Heart right ventricle (tissue), 16 donors: ENCODE results near the gene SNRNP200. TPM values are rescaled to one million over a fixed set of nuclear protein-coding genes. Genes with fewer than 3 reads are reported as not detected.

Experiments used
- ATAC-seq, 8 donors: fragments of 200-7000 bp; cut with Tn5 transposase; one replicate each; pipeline ENCODE4 v1.9.1; 2020; ENCODE audit warnings: mild to moderate bottlenecking in 8 of 8, moderate library complexity in 8 of 8, moderate number of reproducible peaks in 1 of 8
- DNase-seq, 2 donors: peaks; one replicate each; pipeline ENCODE4 v3.0.0-alpha.2; 2020
- H3K27ac ChIP-seq, 10 donors: fragments of 200-600 bp; sonication (generic) in 2 of 10; one replicate each; pipeline versions ENCODE4 v1.5.0 to v1.8.0; 2020 to 2022; ENCODE audit warnings: mild to moderate bottlenecking in 3 of 10
- H3K27me3 ChIP-seq, 7 donors: fragments of 200-600 bp; one replicate each; pipeline ENCODE4 v1.8.0; 2021 to 2022; ENCODE audit warnings: mild to moderate bottlenecking in 2 of 7
- H3K36me3 ChIP-seq, 9 donors: fragments of 200-600 bp; sonication (generic) in 1 of 9; one replicate each; pipeline versions ENCODE4 v1.5.0 to v1.8.0; 2020 to 2022; ENCODE audit warnings: mild to moderate bottlenecking in 2 of 9
- H3K4me1 ChIP-seq, 9 donors: fragments of 200-600 bp; sonication (generic) in 1 of 9; one replicate each; pipeline versions ENCODE4 v1.5.0 to v1.8.0; 2020 to 2022; ENCODE audit warnings: mild to moderate bottlenecking in 4 of 9
- H3K4me3 ChIP-seq, 10 donors: fragments of 200-600 bp; sonication (generic) in 2 of 10; one replicate each; pipeline versions ENCODE4 v1.5.0 to v1.8.0; 2020 to 2022; ENCODE audit warnings: mild to moderate bottlenecking in 7 of 10, moderate library complexity in 2 of 10
- H3K9me3 ChIP-seq, 11 donors: fragments of 200-600 bp in 10 of 11; sonication (generic) in 2 of 11; one replicate each; pipeline versions ENCODE4 v1.5.0 to v1.8.0; 2013 to 2022; ENCODE audit warnings: mild to moderate bottlenecking in 2 of 11, control low read depth in 1 of 11, moderate library complexity in 1 of 11
- WGBS, 2 donors: extraction: QIAGEN DNeasy Blood & Tissue Kit; methylation state at CpG; one replicate each; pipeline ENCODE4 v1.1.7; 2013; ENCODE audit warnings: inconsistent platforms in 1 of 2; 5-methylcytosine and 5-hydroxymethylcytosine counted together
- intact Hi-C, 10 donors: fragments of 100-400 bp; cut with DNase I; formaldehyde crosslinking; loops; one replicate each; pipeline versions ENCODE4 v1.11.1 to v1.14.2; 2022
- polyA plus RNA-seq, 2 donors: library from polyadenylated mRNA; stranded (reverse); fragments of 200-250 nt; gene quantifications; one replicate each; pipeline ENCODE4 v1.2.3, GENCODE V29; 2013
- total RNA-seq, 10 donors: library from RNA; stranded (reverse); fragmentation: NEBNext Ultra II Directional in 3 of 10; extraction: Animal tissue kit (Norgen Biotek cat#: 25700) in 3 of 10; gene quantifications; one replicate each; pipeline versions ENCODE4 v1.2.1 to v1.2.4, GENCODE V29; 2021 to 2023
- TF ChIP-seq, protein P1 (sequence below), 9 donors: fragments of 200-600 bp; sonication (generic) in 2 of 9; IDR thresholded peaks; one replicate each; pipeline versions ENCODE4 v1.5.0 to v1.8.0; 2021 to 2022; ENCODE audit warnings: antibody characterized with exemption in 9 of 9, mild to moderate bottlenecking in 5 of 9, moderate library complexity in 1 of 9
- donor health status: Arrhythmogenic right ventricular cardiomyopathy.
- donor health status: ischemic (EF 13 %, LVEDD 7.1; RV severe dilation, severe dysfunction).
- donor health status: healthy with polysubstance abuse.
- donor health status: DM: no; HTN: yes; CAD: no.
- donor health status: DM: no; HTN: no; CAD: no.
- donor health status: ischemic (EF 25% LVEDD 6.9; RV normal size, moderate dysfunction).
- donor health status: ischemic (EF 25% LVEDD 5.7; RV mildly dilated, moderate dysfunction).
- donor health status: healthy.
- donor health status: DM: yes; HTN: yes; CAD: no.
- donor health status: Ischemic cardiomyopathy.
- donor health status: ischemic (EF 35%, LVEDD 5.7; RV mildly dilated, moderate dysfunction).
- donor health status: nonischemic (EF 11% LVEDD 7.7; RV severe dilation, severe dysfunction).
- donor health status: DM: yes; HTN: yes; CAD: no.
- donor health status: PGD.
- donor health status: ischemic (EF 29% LVEDD 5.4; RV normal size, mild dysfunction).
- donor health status: nonischemic (EF 23%, LVEDD 6.1; RV moderate dilation, normal function).

Gene SNRNP200
- total and polyA plus RNA-seq, 12 donors = 49.2 to 70.5 (median 63.6) TPM

DNA sequence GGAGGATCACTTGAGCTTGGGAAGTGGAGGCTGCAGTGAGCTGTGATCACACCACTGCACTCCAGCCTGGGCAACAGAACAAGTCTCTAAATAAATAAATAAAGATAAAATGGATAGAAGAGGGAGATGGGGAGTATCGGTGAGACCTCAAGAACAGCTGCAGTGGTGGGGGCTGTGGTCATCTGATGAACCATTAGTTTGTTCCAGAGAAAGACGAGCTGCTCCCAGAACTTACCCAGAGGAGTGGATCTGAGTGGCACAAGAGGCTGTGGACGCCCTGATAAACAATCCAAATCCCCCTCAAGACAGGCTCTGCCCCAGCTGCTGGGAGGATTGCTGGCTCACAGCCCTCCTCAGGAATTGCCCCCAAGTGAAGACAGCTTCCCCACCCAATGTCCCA lies 66.3 kb downstream of the SNRNP200 start:
- Histone ChIP-seq H3K36me3 (peaks cover 0 to 5% (median 0%) of the 10 kb centered on the region in 9 donors), H3K27me3 (no peaks in the 10 kb centered on the region), H3K27ac (no peak overlapping the region), H3K4me1 (peaks cover 0 to 41% (median 33%) of the 10 kb centered on the region in 9 donors), H3K9me3 (no peaks in the 10 kb centered on the region), H3K4me3 (no peak overlapping the region)
- DNase-seq = no peak
- intact Hi-C loops = no loop called here
- TF ChIP-seq, protein P1, sequence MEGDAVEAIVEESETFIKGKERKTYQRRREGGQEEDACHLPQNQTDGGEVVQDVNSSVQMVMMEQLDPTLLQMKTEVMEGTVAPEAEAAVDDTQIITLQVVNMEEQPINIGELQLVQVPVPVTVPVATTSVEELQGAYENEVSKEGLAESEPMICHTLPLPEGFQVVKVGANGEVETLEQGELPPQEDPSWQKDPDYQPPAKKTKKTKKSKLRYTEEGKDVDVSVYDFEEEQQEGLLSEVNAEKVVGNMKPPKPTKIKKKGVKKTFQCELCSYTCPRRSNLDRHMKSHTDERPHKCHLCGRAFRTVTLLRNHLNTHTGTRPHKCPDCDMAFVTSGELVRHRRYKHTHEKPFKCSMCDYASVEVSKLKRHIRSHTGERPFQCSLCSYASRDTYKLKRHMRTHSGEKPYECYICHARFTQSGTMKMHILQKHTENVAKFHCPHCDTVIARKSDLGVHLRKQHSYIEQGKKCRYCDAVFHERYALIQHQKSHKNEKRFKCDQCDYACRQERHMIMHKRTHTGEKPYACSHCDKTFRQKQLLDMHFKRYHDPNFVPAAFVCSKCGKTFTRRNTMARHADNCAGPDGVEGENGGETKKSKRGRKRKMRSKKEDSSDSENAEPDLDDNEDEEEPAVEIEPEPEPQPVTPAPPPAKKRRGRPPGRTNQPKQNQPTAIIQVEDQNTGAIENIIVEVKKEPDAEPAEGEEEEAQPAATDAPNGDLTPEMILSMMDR (IDR thresholded peaks at IDR 0.05) = no peak
- 90 to 97% methylated on average over 3 of the region's 3 CpGs for WGBS, 2 donors
- ATAC-seq = no peak

DNA sequence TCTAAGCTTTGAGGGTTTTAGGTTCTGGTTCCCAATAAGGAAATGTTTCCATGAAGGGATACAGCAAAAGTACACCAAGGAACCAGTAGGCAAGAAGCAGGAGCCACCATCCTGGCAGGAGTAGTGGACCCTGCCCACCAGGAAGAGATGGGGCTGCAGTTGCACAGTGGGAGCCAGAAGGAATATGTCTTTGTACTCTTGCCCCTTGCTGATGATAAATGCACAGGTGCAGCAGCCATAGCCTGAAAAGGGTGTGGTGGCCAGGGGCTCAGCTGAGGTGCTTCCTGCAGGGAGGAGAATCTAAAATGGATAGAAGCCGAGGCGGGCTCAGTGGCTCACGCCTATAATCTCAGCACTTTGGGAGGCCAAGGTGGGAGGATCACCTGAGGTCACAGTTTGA lies 67.1 kb downstream of the SNRNP200 start:
- H3K36me3 ChIP-seq = peaks cover 0 to 5% (median 0%) of the 10 kb centered on the region in 9 donors
- peaks cover 0 to 50% (median 33%) of the 10 kb centered on the region in 9 donors for H3K4me1 ChIP-seq
- H3K9me3 ChIP-seq = no peaks in the 10 kb centered on the region
- H3K27ac ChIP-seq = no peak overlapping the region
- no peak overlapping the region for H3K4me3 ChIP-seq
- 97% methylated on average over 3 of the region's 3 CpGs for WGBS, 2 donors
- ATAC-seq (no peak), DNase-seq (no peak)
- no peaks in the 10 kb centered on the region for H3K27me3 ChIP-seq
- TF ChIP-seq, protein P1 (IDR thresholded peaks at IDR 0.05) = no peak
- intact Hi-C loops = no loop called here

GRCh38 chr2:96236882-96237281 lies 68.5 kb downstream of the SNRNP200 start:
- peaks cover 0 to 41% (median 24%) of the 10 kb centered on the region in 9 donors for H3K4me1 ChIP-seq
- ATAC-seq (no peak), DNase-seq (no peak)
- no peaks in the 10 kb centered on the region for H3K27me3 ChIP-seq
- H3K4me3 ChIP-seq = no peak overlapping the region
- no peaks in the 10 kb centered on the region for H3K9me3 ChIP-seq
- TF ChIP-seq, protein P1 (IDR thresholded peaks at IDR 0.05) = no peak
- WGBS, 2 donors = 97 to 100% methylated on average over 1 of the region's 1 CpG
- intact Hi-C loops = no loop called here
- no peak overlapping the region for H3K27ac ChIP-seq
- peaks cover 0 to 5% (median 0%) of the 10 kb centered on the region in 9 donors for H3K36me3 ChIP-seq

- no peak for DNase-seq
- Histone ChIP-seq H3K9me3 (no peaks in the 10 kb centered on the region), H3K27me3 (no peaks in the 10 kb centered on the region), H3K36me3 (no peaks in the 10 kb centered on the region), H3K4me1 (peaks cover 0 to 16% (median 0%) of the 10 kb centered on the region in 9 donors), H3K4me3 (no peak overlapping the region), H3K27ac (peak overlapping the region in 1 of 10 donors; percentile 39)
- WGBS, 2 donors = 87 to 92% methylated on average over 4 of the region's 4 CpGs
- ATAC-seq = no peak
- intact Hi-C loops = no loop called here
- TF ChIP-seq, protein P1 (IDR thresholded peaks at IDR 0.05) = no peak
Measured at GRCh38 chr2:96233880-96234316, 71.4 kb downstream of the SNRNP200 start.
